NCI-H187 (cell line): ENCODE results near the gene NOP53.
"Not testable (repeated sequence)": the region's sequence is repeated elsewhere in the genome, so short reads cannot be mapped to it uniquely, and the experiment has no call there.

Experiments used
- DNase-seq, 2 experiments: peaks; one replicate each; lab custom pipeline; 2025; lab: John Stamatoyannopoulos, UW

The NOP53 gene

DNA sequence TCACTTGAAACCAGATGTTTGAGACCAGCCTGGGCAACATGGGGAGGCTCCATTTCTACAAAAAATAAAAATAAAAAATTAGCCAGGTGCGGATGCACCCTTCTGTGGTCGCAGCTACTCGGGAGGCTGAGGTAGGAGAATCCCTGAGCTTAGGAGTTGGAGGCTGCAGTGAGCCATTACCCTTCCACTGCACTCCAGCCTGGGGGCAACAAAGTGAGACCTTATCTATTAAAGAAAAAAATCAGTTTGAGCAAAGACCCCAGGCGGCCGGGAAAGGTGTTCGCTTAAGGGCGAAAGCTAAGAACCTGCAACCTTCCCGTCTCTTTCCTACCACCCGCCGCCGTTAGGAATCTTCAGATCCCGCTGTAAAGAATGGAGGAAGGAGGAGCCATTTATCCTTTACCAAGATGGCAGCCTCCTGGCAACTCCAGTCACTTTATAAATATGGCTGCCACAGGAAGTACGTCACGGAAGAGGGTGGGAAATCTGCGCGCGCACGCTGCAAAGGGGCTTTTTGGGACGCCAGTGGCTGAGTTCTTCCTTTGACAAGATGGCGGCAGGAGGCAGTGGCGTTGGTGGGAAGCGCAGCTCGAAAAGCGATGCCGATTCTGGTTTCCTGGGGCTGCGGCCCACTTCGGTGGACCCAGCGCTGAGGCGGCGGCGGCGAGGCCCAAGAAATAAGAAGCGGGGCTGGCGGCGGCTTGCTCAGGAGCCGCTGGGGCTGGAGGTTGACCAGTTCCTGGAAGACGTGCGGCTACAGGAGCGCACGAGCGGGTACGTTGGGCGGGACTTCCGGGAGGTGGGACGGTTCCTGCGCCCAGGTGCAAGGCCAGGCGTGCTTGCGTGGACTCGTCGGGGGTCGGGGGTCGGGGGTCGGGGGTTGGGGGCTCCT is at the start of gene NOP53:
TSS of gene NOP53 (plus strand) at position 537 of the 892 bp plus-strand sequence. CDS start at position 551, 14 bp downstream.
- DNase-seq, result peak; percentile 96 to 98

DNA sequence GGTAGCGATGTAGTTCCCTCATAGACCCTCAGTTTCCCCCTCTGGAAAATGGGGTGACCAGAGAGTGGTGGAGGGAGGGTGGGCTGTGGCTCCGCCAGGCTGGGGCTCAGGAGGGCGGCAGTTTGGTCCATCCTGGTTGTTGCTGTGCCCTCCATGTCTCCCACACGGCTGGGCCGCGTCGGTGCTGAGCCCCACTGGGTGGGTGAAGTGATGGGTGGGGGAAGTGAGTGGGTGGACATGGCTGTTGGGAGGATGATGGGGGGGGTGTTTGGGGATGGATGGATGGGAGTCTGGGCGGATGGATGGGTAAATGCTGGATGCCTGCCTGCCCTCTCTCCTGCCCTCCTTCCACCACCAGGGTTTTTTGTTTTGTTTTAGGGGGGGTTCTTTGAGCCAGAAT is 48.7 kb upstream of the NOP53 start:
- no peak for DNase-seq

DNA sequence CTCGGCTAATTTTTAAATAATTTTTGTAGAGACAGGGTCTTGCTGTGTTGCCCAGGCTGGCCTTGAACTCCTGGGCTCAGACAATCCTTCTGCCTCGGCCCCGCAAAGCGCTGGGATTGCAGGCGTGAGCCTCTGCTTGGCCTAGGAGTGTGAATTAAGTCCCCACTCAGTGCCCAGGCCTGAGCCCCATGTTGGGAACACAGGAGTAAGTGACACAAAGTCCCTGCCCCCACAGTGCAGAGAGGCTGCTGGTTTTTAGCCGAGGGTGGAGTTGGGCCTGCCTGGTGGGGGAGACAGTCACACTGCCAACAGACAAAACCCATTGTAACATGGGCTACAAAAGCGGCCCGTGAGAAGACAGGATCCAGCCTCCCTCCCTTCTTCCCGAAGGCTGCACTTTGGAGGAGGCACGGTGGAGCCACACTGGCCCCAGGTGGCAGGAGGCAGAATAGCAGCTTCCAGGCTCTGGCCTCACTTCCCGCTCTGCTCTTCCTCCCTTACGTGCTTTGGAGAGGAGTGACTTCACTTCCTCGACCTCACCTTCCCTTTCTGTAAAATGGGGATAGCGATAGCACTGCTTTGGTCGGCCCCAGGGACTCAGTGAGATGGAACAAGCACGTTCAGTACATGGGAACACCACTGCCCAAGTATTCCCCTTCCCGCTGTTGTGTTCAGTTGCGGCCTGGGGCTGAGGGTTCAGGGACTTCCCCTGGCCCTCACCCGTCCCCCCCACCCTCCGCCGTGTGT is 47.3 kb upstream of the NOP53 start:
- DNase-seq, result peak in 1 of 2 experiments; percentile 4

GRCh38 chr19:47698631-47699359 is 46.6 kb upstream of the NOP53 start:
- DNase-seq, result no peak

GRCh38 chr19:47699360-47699917 is 45.9 kb upstream of the NOP53 start:
- DNase-seq, result peak in 1 of 2 experiments; percentile 6

- no peak for DNase-seq
These were observed 44.2 kb upstream of the NOP53 start for GRCh38 chr19:47700934-47701716.

- DNase-seq, result no peak
These were observed 43.4 kb upstream of the NOP53 start for GRCh38 chr19:47701717-47702552.

DNA sequence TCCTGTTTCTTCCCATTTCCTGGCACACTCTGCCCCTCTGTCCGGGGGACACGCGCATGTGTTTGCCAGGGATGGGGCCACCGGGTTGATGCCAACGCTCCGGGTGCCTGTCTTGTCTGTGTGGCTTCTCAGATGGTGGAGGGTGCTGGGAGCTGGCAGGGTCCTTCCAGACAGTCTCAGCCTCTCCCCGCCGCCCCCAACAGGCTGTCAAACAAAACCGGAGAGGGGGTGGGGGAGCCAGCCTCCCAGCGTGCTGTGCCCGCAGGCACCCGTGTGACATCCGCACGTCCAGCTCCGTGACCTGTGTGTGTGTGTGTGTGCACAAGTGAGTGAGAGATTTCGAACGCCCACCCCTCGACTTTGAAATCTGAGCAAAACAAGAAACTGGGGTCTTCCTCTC is 42.7 kb upstream of the NOP53 start:
- no peak for DNase-seq

DNA sequence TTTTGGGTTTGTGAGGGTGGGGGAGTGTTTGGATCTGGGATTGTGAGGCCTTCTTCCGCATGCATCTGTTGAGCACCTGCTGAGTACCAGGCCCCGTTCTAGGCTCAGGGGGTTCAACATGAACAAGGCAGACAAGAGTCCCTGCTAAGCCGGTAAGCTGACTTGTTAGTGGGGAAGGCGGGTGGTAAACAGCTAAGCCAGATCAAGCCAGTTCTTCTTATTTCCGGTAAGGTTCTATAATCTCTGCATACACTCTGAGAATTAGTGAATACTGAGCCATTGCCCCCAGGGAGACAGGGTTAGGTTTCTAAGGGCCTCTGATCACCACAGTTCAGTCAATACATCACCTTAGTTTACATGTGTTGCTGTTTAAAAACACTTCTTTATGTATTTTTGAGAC is 42.0 kb upstream of the NOP53 start:
- no peak for DNase-seq

GRCh38 chr19:47704024-47704423 is 41.3 kb upstream of the NOP53 start:
- no peak for DNase-seq

GRCh38 chr19:47704656-47705055 is 40.7 kb upstream of the NOP53 start:
- no peak for DNase-seq

GRCh38 chr19:47707135-47707925 is 38.0 kb upstream of the NOP53 start:
- no peak for DNase-seq

DNA sequence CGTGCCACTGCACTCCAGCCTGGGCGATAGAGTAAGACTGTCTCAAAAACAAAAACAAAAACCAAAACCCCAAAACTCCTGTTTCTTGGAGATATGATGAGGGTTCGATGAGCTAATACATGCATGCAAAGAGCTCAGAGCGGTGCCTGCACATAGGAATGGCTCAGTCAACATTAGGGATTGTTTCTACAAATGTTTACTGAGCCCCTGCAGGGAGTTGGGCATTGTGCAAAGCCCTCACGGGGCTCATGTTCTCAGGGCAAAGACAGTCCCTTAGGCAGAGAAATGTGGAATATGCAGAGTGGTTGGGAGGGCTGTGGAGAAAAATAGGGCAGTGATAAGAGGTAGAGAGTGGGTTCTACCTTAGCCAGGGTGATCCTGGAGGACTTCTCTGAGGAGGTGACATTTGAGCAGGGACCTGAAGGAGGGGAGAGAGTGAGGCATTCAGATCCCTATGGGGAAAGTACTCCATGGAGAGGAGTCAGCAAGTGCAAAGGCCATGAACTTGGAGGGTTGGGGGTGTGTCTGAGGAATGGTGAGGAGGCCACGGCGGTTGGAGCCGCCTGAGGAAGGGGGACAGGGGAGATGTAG is 33.6 kb upstream of the NOP53 start:
- DNase-seq, result no peak

DNA sequence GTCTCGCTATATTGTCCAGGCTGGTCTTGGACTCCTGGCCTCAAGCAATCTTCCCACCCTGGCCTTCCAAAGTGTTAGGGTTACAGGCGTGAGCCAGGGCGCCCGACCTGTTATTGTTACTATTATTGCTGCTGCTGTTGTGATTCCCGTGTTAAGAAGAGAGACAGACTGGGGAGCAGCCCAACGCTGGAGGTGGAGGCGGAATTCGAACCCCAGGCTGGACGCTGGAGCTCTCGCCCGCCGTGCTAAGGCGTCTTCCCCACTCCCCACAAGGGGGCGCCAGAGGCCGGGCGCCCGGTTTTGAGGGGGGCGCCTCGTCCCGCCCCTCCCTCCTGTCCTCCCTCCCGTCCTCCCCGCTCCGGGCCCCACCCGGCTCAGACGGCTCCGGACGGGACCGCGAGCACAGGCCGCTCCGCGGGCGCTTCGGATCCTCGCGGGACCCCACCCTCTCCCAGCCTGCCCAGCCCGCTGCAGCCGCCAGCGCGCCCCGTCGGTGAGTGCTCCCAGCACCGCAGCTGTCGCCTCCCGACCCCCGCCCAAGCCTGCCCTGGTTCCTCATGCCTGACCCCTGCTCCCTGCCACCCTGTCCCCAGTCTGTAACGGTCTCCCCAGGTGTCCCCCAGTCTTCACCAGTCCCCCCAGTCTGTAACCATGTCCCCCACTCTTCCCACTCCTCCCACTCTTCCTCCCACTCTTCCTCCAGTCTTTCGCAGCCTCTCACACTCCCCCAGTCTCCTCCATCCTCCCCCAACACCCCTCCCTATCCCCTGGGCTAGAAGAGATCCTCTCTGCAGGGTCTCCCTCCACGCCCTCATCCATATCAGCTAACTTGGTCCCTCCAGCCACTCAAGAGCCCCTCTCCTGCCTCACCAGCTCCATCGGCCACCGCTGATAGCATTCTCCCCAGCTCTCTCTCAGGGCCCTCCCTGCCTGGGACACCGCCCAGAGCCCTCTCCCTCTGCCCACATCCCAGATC is 32.0 kb upstream of the NOP53 start, which contains the start of gene EHD2:
TSS of gene EHD2 (plus strand) at position 377 of the 976 bp plus-strand sequence. CDS start 3,191 bp downstream, outside the sequence.
- no peak for DNase-seq

- no peak for DNase-seq
These were observed 31.0 kb upstream of the NOP53 start for GRCh38 chr19:47714339-47714738.

GRCh38 chr19:47714855-47715254 is 30.5 kb upstream of the NOP53 start:
- DNase-seq, result not testable (repeated sequence)

GRCh38 chr19:47716270-47716937 is 28.9 kb upstream of the NOP53 start:
- no peak for DNase-seq
